HG03097 (cell line): Measurements from ENCODE around the gene CAPN15.
"Not testable (repeated sequence)": the region's sequence is repeated elsewhere in the genome, so short reads cannot be mapped to it uniquely, and the experiment has no call there.

ENCODE experiments used
- ATAC-seq: cut with Tn5 transposase; IDR thresholded peaks from one replicate; pipeline ENCODE4 v1.9.1; 2021; ENCODE audit not compliant: unreplicated experiment, low FRiP score

The CAPN15 gene

DNA sequence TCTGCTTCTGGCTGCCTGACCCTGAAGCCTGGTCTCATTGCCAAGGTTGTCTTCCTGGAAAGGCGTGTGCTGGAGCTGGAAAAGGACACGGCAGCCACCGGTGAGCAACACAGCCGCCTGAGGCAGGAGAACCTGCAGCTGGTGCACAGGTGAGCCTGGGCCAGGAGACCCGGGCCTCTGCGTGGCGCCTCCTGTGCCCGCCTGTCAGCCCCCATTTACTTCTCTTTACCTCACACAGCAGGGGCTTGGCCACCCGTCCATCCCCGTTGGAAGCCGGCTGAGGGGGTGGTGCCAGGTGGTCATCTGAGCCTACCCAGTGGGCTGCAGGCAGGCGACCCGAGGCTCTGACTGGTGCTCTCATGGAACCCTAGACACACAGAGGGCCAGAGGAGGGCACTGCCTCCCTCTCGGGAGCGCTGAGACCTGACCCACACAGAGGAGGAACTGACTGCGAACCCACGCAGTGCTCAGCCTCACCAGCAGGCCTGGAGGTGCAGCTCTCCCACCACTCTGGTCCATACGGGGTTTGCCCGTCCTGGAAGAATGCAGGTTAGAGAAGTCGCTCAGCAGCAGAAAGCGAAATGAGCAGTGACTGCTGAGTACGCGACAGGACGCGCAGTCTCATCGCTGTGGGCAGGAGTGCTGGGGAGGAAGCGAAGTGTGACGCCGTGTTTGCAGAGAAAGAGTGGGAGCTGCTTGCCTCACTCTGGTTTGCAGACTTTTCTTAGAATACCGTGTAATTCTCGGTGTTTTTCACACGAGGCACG lies 21.9 kb upstream of the CAPN15 start:
- no peak for ATAC-seq

- ATAC-seq, result no peak
Observed at GRCh38 chr16:506246-506546, 21.3 kb upstream of the CAPN15 start.

GRCh38 chr16:507527-507926 lies 20.0 kb upstream of the CAPN15 start:
- ATAC-seq, result not testable (repeated sequence)

DNA sequence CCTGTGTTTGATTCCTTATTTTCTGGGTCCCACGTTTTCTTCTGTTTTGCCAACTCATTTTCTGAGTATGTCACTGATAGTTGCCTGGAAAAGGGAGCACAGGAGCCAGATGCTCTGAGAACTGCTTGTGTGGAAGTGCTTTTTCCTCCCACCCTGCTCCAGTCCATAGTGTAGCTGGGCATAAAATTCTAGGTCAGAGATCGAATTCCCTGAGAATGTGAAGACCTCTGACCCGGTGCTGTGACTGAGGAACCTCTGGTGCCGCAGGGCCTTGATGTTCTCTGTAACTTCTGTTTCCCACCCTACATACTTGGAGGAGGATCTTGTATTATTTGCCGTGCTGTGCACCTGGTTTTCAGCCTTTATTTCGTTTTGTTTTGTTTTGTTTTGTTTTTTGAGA lies 19.5 kb upstream of the CAPN15 start:
- no peak for ATAC-seq

DNA sequence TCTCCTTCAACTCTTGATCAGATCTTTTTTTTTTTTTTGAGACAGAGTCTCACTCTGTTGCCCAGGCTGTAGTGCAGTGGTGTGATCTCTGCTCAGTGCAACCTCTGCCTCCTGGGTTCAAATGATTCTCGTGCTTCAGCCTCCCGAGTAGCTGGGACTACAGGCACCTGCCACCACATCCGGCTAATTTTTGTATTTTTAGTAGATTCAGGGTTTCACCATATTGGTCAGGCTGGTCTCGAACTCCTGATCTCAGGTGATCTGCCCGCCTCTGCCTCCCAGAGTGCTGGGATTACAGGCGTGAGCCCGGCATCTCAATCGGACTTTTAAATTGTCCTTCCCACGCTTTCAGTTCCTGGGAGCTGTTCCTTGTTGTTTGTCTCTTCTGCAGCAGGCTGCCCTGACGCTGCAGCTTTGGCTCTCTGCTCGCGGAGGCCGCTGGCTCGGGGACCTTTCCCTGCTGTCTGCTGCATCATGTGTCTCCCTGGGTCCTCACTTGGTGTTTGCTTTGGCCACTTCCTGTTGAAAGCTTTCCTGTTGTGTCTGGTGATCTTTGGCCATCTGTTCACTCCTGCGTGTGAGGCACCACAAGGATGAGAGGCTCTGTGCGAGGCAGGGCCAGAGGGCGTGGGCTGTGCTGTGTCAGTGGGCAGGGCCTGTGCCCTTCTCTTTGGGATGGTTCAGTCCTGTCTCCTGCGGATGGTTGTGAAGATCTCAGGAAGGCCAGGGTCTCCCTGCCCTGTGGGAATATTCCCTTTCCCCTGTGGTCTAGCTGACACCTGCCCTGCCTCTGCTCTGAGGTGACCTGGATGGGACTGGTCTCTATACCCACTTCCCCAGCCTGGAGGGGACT lies 18.4 kb upstream of the CAPN15 start:
- ATAC-seq, result no peak

DNA sequence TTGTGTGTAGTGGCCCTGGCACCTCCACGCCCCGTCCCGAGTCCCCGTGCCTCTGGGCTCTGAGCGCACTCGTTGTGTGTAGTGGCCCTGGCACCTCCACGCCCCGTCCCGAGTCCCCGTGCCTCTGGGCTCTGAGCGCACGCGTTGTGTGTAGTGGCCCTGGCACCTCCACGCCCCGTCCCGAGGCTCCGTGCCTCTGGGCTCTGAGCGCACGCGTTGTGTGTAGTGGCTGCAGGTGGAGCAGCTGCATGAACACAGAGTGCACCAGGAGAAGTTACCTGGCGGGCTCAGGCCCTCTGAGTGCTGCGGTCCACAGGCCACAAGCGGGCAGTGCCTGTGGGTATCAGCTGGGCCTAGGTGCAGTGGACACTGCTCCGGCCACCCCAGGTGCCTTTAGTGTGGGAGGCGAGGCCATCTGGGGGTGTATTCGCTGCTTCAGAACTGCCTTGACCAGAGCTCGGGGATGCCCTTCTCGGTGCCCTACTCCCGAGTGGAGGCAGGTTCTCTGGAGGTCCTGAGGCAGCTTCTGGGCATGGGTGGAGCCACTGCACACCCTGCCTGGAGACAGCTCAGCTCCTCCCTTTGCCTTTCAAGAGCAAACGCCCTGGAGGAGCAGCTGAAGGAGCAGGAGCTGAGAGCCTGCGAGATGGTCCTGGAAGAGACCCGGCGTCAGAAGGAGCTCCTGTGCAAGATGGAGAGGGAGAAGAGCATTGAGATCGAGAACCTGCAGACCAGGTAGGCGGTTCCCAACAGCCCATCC lies 17.3 kb upstream of the CAPN15 start:
- no peak for ATAC-seq

GRCh38 chr16:512802-513201 lies 14.7 kb upstream of the CAPN15 start:
- ATAC-seq, result no peak

DNA sequence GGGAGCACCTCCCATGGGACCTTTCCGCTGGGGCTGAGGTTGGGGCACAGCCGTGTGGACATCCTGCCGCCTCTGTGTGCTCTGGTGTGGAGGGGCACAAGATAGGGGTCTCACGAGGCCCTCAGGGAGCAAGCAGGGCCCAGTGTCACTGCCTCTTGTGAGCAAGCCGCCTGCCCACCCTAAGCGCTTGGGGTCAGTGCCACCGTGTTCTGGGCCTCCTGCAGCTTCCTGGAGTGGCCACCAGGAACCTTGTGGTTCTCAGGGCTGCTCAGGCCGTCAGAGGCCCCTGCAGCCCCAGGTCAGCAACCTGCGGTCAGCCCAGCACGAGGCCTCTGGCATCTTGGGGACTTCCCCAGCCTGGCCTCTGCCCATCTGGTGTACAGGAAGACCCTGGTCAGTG lies 13.6 kb upstream of the CAPN15 start:
- ATAC-seq, result no peak

- no peak for ATAC-seq
Observed at GRCh38 chr16:515175-515938, 12.2 kb upstream of the CAPN15 start.

DNA sequence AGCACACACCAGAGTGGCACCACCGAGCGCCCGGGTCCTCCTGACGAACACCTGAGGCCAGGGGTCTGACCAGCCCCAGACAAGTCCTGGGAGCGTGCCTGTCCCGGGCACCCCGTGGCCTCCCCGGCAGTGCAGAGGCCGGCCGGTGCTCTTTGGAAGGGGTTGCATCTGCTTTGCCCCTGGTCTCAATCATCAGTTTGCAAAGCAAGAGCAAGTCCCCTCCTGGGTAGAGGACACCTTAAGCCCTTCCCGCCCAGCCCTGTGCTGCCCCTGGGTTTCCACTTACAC lies 11.6 kb upstream of the CAPN15 start:
- no peak for ATAC-seq

DNA sequence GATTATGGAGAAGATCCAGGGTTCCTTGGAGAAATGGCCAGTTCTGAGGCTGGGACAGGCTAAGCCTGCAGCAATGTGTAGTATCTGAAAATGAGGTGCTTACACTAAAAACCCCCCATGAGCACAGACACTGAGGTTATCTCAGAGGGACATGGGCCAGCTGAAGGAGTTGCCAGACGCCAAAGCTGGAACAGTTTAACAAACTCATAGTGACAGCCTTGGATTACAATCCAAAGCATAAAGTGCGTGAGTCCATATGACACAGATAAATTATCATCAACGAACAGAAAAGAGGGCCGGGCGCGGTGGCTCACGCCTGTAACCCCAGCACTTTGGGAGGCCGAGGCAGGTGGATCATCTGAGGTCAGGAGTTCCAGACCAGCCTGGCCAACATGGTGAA lies 11.2 kb upstream of the CAPN15 start:
- no peak for ATAC-seq

GRCh38 chr16:518858-519257 lies 8.7 kb upstream of the CAPN15 start:
- no peak for ATAC-seq

GRCh38 chr16:519425-519824 lies 8.1 kb upstream of the CAPN15 start:
- no peak for ATAC-seq

DNA sequence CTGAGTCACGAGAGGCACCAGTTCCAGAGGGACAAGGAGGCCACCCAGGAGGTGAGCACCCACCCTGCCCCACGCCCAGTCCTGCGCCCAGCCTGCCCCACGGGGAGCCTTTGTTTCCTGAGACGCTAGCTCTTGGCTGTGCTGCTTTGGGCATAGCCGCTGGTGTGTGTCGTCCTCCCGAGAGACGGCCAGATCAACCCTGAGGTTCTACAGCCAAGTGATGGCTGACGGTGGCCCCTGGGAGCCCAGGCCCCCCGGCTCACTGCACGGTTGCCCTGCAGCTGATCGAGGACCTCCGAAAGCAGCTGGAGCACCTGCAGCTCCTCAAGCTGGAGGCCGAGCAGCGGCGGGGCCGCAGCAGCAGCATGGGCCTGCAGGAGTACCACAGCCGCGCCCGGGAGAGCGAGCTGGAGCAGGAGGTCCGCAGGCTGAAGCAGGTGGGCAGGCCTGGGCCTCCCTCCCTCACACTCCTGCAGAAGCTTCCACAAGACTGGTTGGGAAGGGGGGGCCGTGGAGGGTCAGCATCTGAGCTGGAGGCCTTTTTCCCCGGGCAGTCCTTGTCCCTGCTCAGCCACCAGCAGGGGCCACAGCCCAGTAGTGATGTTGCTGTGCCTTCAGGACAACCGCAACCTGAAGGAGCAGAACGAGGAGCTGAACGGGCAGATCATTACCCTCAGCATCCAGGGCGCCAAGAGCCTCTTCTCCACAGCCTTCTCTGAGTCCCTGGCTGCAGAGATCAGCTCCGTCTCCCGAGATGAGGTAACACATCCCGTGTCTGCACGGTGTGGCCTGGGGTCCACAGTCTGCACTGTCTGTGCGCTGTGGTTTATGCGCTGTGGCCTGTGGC lies 7.4 kb upstream of the CAPN15 start:
- ATAC-seq, result no peak

DNA sequence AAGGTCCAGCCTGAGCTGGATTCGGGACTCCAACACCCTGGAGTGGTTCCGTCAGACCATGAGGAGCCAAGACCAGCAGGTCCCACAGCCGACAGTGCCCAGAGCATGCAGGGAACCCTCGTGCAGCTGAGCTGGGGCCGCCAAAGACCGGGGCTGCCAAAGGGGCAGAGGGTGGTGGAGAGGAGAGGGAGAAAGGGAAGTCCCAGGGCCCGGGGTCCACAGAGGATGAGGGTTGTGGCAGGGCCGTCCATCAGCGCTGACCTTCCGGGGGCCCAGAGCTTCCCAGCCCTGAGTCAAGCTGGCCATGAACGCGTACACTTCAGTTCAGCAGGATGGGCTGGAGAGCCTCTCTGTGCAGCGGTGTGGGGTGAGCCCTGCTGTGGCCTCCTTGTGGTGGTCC lies 6.7 kb upstream of the CAPN15 start:
- ATAC-seq, result no peak

DNA sequence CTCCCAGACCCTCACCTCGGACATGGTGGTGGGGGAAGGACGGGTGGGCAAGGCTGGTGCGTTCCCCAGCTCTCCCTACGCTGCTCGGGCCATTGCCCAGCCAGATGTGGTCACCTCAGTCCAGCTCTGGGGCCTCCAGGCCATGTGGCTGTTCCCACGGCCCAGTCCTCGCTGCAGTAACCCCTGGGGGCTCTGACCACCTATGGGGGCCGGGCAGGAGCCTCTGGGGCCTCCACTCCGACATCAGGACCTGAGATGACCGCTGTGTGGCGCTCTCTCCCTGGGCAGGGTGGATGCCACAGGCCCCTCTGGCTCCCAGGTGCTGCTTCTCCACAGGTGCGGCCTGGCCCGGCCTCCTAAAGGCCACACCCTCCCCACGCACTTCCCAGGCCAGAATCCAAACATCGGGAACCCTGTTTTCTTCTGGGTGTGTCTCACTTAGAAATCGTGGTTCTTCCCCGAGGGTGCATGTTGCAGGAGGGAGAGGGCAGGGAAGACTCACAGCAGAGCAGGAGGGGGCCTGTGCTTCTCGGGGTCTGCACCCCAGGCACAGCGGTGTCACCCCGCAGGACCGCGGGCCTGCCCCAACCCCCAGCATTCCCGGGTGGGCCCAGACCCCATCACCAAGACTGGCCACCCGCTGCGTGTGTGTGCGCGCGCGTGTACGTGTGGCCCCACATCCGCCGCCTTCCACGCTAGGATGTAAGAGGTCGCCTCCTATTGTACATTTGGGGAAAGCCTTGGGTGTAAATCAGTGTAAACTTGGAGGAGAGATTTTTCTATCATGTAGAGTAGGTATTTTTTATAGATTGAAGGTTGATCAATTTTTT lies 5.9 kb upstream of the CAPN15 start:
- ATAC-seq, result no peak

- no peak for ATAC-seq
Observed at GRCh38 chr16:522320-523096, 5.0 kb upstream of the CAPN15 start.

- ATAC-seq, result no peak
Observed at GRCh38 chr16:523097-523741, 4.3 kb upstream of the CAPN15 start.
